SH-SY5Y (cell line): Measurements from ENCODE around the gene METTL16.

Source experiments
- GATA2 ChIP-seq: IDR thresholded peaks from 2 replicates; pipeline ENCODE4 v1.6.1; 2011; ENCODE audit warnings: mild to moderate bottlenecking, low read depth, low read length
- GATA3 ChIP-seq: IDR thresholded peaks from 2 replicates; pipeline ENCODE4 v1.6.1; 2011; ENCODE audit warnings: low read depth, mild to moderate bottlenecking, low read length, moderate library complexity

GRCh38 chr17:2435862-2436261 lies 75.8 kb downstream of the METTL16 start:
- no peak for TF ChIP-seq GATA2
- no peak for TF ChIP-seq GATA3
